H1 (cell line): ENCODE measurements around the gene RPS27A. TPM values are rescaled to one million over a fixed set of nuclear protein-coding genes. Genes with fewer than 3 reads are reported as not detected.

Experiments used
- CTCF ChIA-PET: fragments of 300-600 bp; sonication (Branson Sonifier 250); formaldehyde crosslinking; loops from one replicate; lab custom pipeline; 2021; ENCODE audit not compliant: partially characterized antibody; lab: Charles Lee
- POLR2A ChIA-PET: fragments of 300-600 bp; sonication (Branson Sonifier 250); formaldehyde crosslinking; loops from one replicate; lab custom pipeline; 2021; ENCODE audit warnings: inconsistent platforms; ENCODE audit not compliant: partially characterized antibody; lab: Charles Lee
- DNase-seq, 2 experiments: peaks; one replicate each; pipeline versions ENCODE4 v3.0.0 to v3.0.0-alpha.2; 2010 to 2022; ENCODE audit warnings: low spot score in 2 of 2, low read depth in 1 of 2, mixed read lengths in 1 of 2
- FAIRE-seq: peaks from 2 replicates; lab custom pipeline; 2011; peaks lifted over from hg19 to GRCh38; lab: Jason Lieb, UNC
- H2AFZ ChIP-seq: 2 replicates; pipeline ENCODE4 v1.8.1; 2012; ENCODE audit warnings: low read length, inconsistent platforms
- H2AK5ac ChIP-seq: 2 replicates; pipeline ENCODE4 v1.6.1; 2013; ENCODE audit warnings: low read depth, low read length
- H2BK120ac ChIP-seq: replicated peaks from 2 replicates; pipeline ENCODE3; 2013; ENCODE audit warnings: low read depth, low read length, inconsistent platforms
- H2BK12ac ChIP-seq: 2 replicates; pipeline ENCODE4 v1.6.1; 2013; ENCODE audit warnings: low read depth, low read length
- H2BK15ac ChIP-seq: 2 replicates; pipeline ENCODE4 v1.6.1; 2013; ENCODE audit warnings: low read length
- H2BK20ac ChIP-seq: 2 replicates; pipeline ENCODE4 v1.6.1; 2013; ENCODE audit warnings: low read length
- H2BK5ac ChIP-seq: 2 replicates; pipeline ENCODE4 v1.6.1; 2013; ENCODE audit warnings: low read depth, low read length
- H3K14ac ChIP-seq: 2 replicates; pipeline ENCODE4 v1.6.1; 2013; ENCODE audit warnings: inconsistent platforms; ENCODE audit not compliant: insufficient read length
- H3K18ac ChIP-seq: 2 replicates; pipeline ENCODE4 v1.6.1; 2013; ENCODE audit warnings: low read length; ENCODE audit errors: extremely low read depth
- H3K23ac ChIP-seq: 2 replicates; pipeline ENCODE4 v1.6.1; 2013; ENCODE audit warnings: inconsistent platforms; ENCODE audit not compliant: insufficient read length
- H3K23me2 ChIP-seq: 2 replicates; pipeline ENCODE4 v1.6.1; 2013; ENCODE audit warnings: low read depth, low read length
- H3K27ac ChIP-seq: 2 replicates; pipeline ENCODE4 v1.6.1; 2011; ENCODE audit warnings: low read depth, low read length, inconsistent platforms
- H3K27me3 ChIP-seq, 4 experiments: replicated peaks in 1 of 4; 1 replicate in 1 of 4; 2 replicates in 3 of 4; pipeline versions ENCODE4 v1.6.1 to v1.8.1; 2011 to 2013; ENCODE audit warnings: low read length in 3 of 4, mild to moderate bottlenecking in 3 of 4, inconsistent platforms in 2 of 4, mixed read lengths in 2 of 4, moderate library complexity in 1 of 4; ENCODE audit not compliant: control insufficient read depth in 3 of 4, insufficient read depth in 3 of 4; ENCODE audit errors: extremely low read depth in 1 of 4
- H3K36me3 ChIP-seq, 4 experiments: 2 replicates each; pipeline versions ENCODE4 v1.6.1 to v1.8.1; 2011 to 2013; ENCODE audit warnings: mild to moderate bottlenecking in 4 of 4, low read length in 3 of 4, moderate library complexity in 2 of 4, control low read depth in 1 of 4, inconsistent platforms in 1 of 4; ENCODE audit not compliant: insufficient read depth in 4 of 4, control insufficient read depth in 2 of 4
- H3K4ac ChIP-seq: replicated peaks from 2 replicates; pipeline ENCODE3; 2013; ENCODE audit warnings: low read length, low read depth, mixed read lengths, inconsistent platforms; ENCODE audit not compliant: insufficient read length
- H3K4me1 ChIP-seq, 4 experiments: replicated peaks in 1 of 4; 1 replicate in 1 of 4; 2 replicates in 3 of 4; pipeline versions ENCODE4 v1.6.1 to v1.8.1; 2011 to 2013; ENCODE audit warnings: low read length in 3 of 4, inconsistent platforms in 2 of 4, mixed read lengths in 1 of 4; ENCODE audit not compliant: insufficient read depth in 4 of 4, control insufficient read depth in 3 of 4
- H3K4me2 ChIP-seq, 2 experiments: 2 replicates each; pipeline versions ENCODE4 v1.6.1 to v1.8.1; 2011 to 2013; ENCODE audit warnings: low read depth in 2 of 2, low read length in 2 of 2, control low read depth in 1 of 2, inconsistent platforms in 1 of 2, mild to moderate bottlenecking in 1 of 2; ENCODE audit not compliant: insufficient read depth in 1 of 2
- H3K4me3 ChIP-seq, 4 experiments: fragments of 200-600, 300-600 bp in 1 of 4; sonication (generic), shearing (Covaris generic), sonication (Bioruptor Twin) in 1 of 4; 2 replicates each; pipeline versions ENCODE4 v1.5.1 to v1.8.1; 2011 to 2016; ENCODE audit warnings: low read length in 4 of 4, low read depth in 3 of 4, control low read depth in 2 of 4, inconsistent platforms in 2 of 4, mild to moderate bottlenecking in 2 of 4, mixed read lengths in 1 of 4, moderate library complexity in 1 of 4; ENCODE audit not compliant: insufficient read depth in 2 of 4; ENCODE audit errors: extremely low read depth in 1 of 4
- H3K56ac ChIP-seq: replicated peaks from 2 replicates; pipeline ENCODE3; 2013; ENCODE audit warnings: low read depth, mild to moderate bottlenecking, mixed read lengths, low read length, inconsistent platforms; ENCODE audit not compliant: insufficient read length
- H3K79me1 ChIP-seq: 2 replicates; pipeline ENCODE4 v1.6.1; 2013; ENCODE audit warnings: low read depth, low read length, control low read depth
- H3K79me2 ChIP-seq, 2 experiments: 2 replicates each; pipeline versions ENCODE4 v1.6.1 to v1.8.1; 2012 to 2013; ENCODE audit warnings: low read length in 2 of 2, mild to moderate bottlenecking in 2 of 2, inconsistent platforms in 1 of 2; ENCODE audit not compliant: insufficient read depth in 2 of 2, control insufficient read depth in 1 of 2
- H3K9ac ChIP-seq, 4 experiments: replicated peaks in 1 of 4; 1 replicate in 1 of 4; 2 replicates in 3 of 4; pipeline versions ENCODE4 v1.6.1 to v1.8.1; 2011 to 2013; ENCODE audit warnings: low read depth in 3 of 4, low read length in 3 of 4, control low read depth in 2 of 4, mild to moderate bottlenecking in 2 of 4, moderate library complexity in 2 of 4, inconsistent platforms in 1 of 4; ENCODE audit errors: extremely low read depth in 1 of 4
- H3K9me3 ChIP-seq, 2 experiments: 2 replicates each; pipeline versions ENCODE4 v1.6.1 to v1.8.1; 2012 to 2013; ENCODE audit warnings: mild to moderate bottlenecking in 2 of 2, moderate library complexity in 2 of 2, control low read depth in 1 of 2, inconsistent platforms in 1 of 2, low read depth in 1 of 2, low read length in 1 of 2, mixed read lengths in 1 of 2; ENCODE audit not compliant: insufficient read depth in 2 of 2
- H4K20me1 ChIP-seq, 2 experiments: replicated peaks in 1 of 2; 2 replicates each; pipeline versions ENCODE3 to v1.8.1; 2011 to 2013; ENCODE audit warnings: inconsistent platforms in 2 of 2, low read length in 2 of 2, mild to moderate bottlenecking in 1 of 2; ENCODE audit not compliant: insufficient read depth in 2 of 2, control insufficient read depth in 1 of 2
- H4K5ac ChIP-seq: 2 replicates; pipeline ENCODE4 v1.6.1; 2013; ENCODE audit warnings: low read length, low read depth, mixed read lengths, inconsistent platforms; ENCODE audit not compliant: insufficient read length
- H4K8ac ChIP-seq: 2 replicates; pipeline ENCODE4 v1.8.0; 2013; ENCODE audit warnings: mild to moderate bottlenecking, moderate library complexity, low read length, inconsistent platforms; ENCODE audit not compliant: insufficient read depth; ENCODE audit errors: extremely low read depth
- H4K91ac ChIP-seq: replicated peaks from 2 replicates; pipeline ENCODE3; 2013; ENCODE audit warnings: low read length, mixed read lengths, inconsistent platforms; ENCODE audit not compliant: insufficient read length
- BRCA1 ChIP-seq: IDR thresholded peaks from 2 replicates; pipeline ENCODE4 v1.6.1; 2012; ENCODE audit warnings: low read depth, low read length, improper control_type of control experiment
- CHD1 ChIP-seq: IDR thresholded peaks from 2 replicates; pipeline ENCODE4 v1.6.1; 2012; ENCODE audit warnings: low read depth, low read length, improper control_type of control experiment
- E2F6 ChIP-seq: IDR thresholded peaks from 2 replicates; pipeline ENCODE4 v1.6.1; 2012; ENCODE audit warnings: inconsistent platforms
- HDAC2 ChIP-seq, 2 experiments: fragments of 300-600 bp in 1 of 2; sonication (generic) in 1 of 2; IDR thresholded peaks; 2 replicates each; pipeline ENCODE4 v1.6.1; 2011 to 2012; ENCODE audit warnings: low read depth in 2 of 2, low read length in 2 of 2, mild to moderate bottlenecking in 2 of 2, moderate library complexity in 2 of 2, borderline replicate concordance in 1 of 2, inconsistent platforms in 1 of 2
- WGBS, 2 experiments: shearing (Covaris generic) in 1 of 2; methylation state at CpG; one replicate each; pipeline versions ENCODE4 v1.1.6 to v1.1.7; 2013 to 2015; ENCODE audit warnings: low lambda C conversion rate in 2 of 2, mixed read lengths in 2 of 2, inconsistent platforms in 1 of 2, low coverage in 1 of 2, missing lambda C conversion rate in 1 of 2; ENCODE audit not compliant: insufficient replicate concordance in 2 of 2, insufficient coverage in 1 of 2, insufficient read length in 1 of 2; ENCODE audit errors: extremely low coverage in 1 of 2, missing lambda C conversion rate in 1 of 2; 5-methylcytosine and 5-hydroxymethylcytosine counted together
- polyA plus RNA-seq, 7 experiments: library from polyadenylated mRNA; depleted of rRNA in 3 of 7; stranded (reverse) in 5 of 7; unstranded in 2 of 7; fragments of >200 nt in 5 of 7; fragments of 200-250 nt in 2 of 7; gene quantifications; 1 replicate in 5 of 7; 2 replicates in 1 of 7; 4 replicates in 1 of 7; pipeline versions ENCODE4 v1.2.1 to v1.2.3, GENCODE V29; 2011 to 2013; ENCODE audit warnings: missing spikeins in 2 of 7, mixed read lengths in 2 of 7
- total RNA-seq: library from RNA; stranded (reverse); fragmentation: NEBNext Ultra II Directional; extraction: Animal tissue kit (Norgen Biotek cat#: 25700); gene quantifications from 2 replicates; pipeline ENCODE4 v1.2.1, GENCODE V29; 2021

The RPS27A gene
- total and polyA plus RNA-seq, 2 of the 8 experiments (the other 6 are each of a cell fraction or from before 2014, with no cell fraction given), result 1,431 to 1,682 TPM

- Histone ChIP-seq H3K27me3 (no peaks in the 10 kb centered on the region), H3K79me1 (peaks cover 8% of the 10 kb centered on the region), H2BK120ac (no peak overlapping the region), H3K14ac (no peak overlapping the region), H3K23ac (no peak overlapping the region), H4K8ac (peak overlapping the region; percentile 57; the same call in 1 of the 2 replicates), H2AK5ac (no peak overlapping the region), H3K18ac (peak overlapping the region; percentile 85; the same call in 1 of the 2 replicates), H3K23me2 (peaks cover 6% of the 10 kb centered on the region), H3K56ac (peak overlapping the region; percentile 21), H3K27ac (peak overlapping the region; percentile 97), H2BK5ac (peak overlapping the region; percentile 89), H4K20me1 (peaks cover 0 to 8% of the 10 kb centered on the region in 2 experiments), H3K4ac (peak overlapping the region; percentile 54), H4K91ac (peak overlapping the region; percentile 50), H2BK20ac (no peak overlapping the region), H3K79me2 (peaks cover 14 to 38% of the 10 kb centered on the region in 2 experiments), H3K4me2 (peak overlapping the region; percentile 72 to 74), H3K36me3 (peaks cover 20 to 35% (median 30%) of the 10 kb centered on the region in 4 experiments), H3K9ac (peak overlapping the region; percentile 68 to 95 (median 84)), H3K4me1 (peaks cover 0 to 5% (median 3%) of the 10 kb centered on the region in 4 experiments; a peak in 4 of 7 replicates), H2BK15ac (no peak overlapping the region), H3K4me3 (peak overlapping the region; percentile 94 to 99 (median 96)), H3K9me3 (no peaks in the 10 kb centered on the region), H2AFZ (peak overlapping the region; percentile 88), H4K5ac (peak overlapping the region; percentile 93), H2BK12ac (no peak overlapping the region)
- no peak for FAIRE-seq
- ChIA-PET POLR2A (no interaction called here), CTCF (interaction anchor here (0.6 kb wide), 1 partner anchor 919 kb away, joined by 3 read pairs; no protein-coding TSS in a partner anchor)
- 10% methylated on average over 13 of the region's 13 CpGs; no CpG with 5 or more reads in 1 of the 2 experiments for WGBS, 2 experiments
- DNase-seq, result no peak
- no peak; the same call in 1 of the 2 replicates for TF ChIP-seq CHD1
- no peak for TF ChIP-seq BRCA1
- no peak for TF ChIP-seq E2F6
- peak in 1 of 2 experiments; percentile 15; a peak in 2 of 4 replicates for TF ChIP-seq HDAC2 (IDR thresholded peaks at IDR 0.05; ENCODE audit: borderline replicate concordance in 1 of 2, low read depth in 2 of 2, low read length in 2 of 2)
Measured at GRCh38 chr2:55231546-55232083, 873 bp upstream of the RPS27A start.
